PFSK-1 (cell line): ENCODE results near the gene CACNA1B.

Experiments used
- FOXP2 ChIP-seq: optimal IDR thresholded peaks from 2 replicates; pipeline ENCODE3; 2011; ENCODE audit warnings: borderline replicate concordance, control low read depth, inconsistent platforms; ENCODE audit not compliant: insufficient read depth; ENCODE audit errors: extremely low read length, extremely low read depth
- POLR2AphosphoS5 ChIP-seq: IDR thresholded peaks from 2 replicates; pipeline ENCODE4 v1.6.1; 2012; ENCODE audit warnings: low read depth, mild to moderate bottlenecking, control low read depth, low read length, moderate library complexity
- REST ChIP-seq, 2 experiments: IDR thresholded peaks; 2 replicates each; pipeline versions ENCODE4 v1.6.1 to v1.8.0; 2011 to 2012; ENCODE audit warnings: low read depth in 2 of 2, low read length in 2 of 2, control low read depth in 1 of 2, inconsistent platforms in 1 of 2, mild to moderate bottlenecking in 1 of 2, moderate library complexity in 1 of 2; ENCODE audit not compliant: insufficient read depth in 1 of 2
- SIN3A ChIP-seq: IDR thresholded peaks from 2 replicates; pipeline ENCODE4 v1.6.1; 2012; ENCODE audit warnings: mild to moderate bottlenecking, low read length, moderate library complexity, borderline replicate concordance; ENCODE audit not compliant: insufficient read depth
- TAF1 ChIP-seq: IDR thresholded peaks from 2 replicates; pipeline ENCODE4 v1.6.1; 2012; ENCODE audit warnings: low read length, control low read depth, borderline replicate concordance; ENCODE audit not compliant: insufficient read depth

CACNA1B gene

GRCh38 chr9:138047469-138048040, 170.0 kb downstream of the CACNA1B start:
- TF ChIP-seq TAF1 = no peak
- no peak for TF ChIP-seq FOXP2
- TF ChIP-seq SIN3A = no peak
- TF ChIP-seq POLR2AphosphoS5 = no peak
- no peak for TF ChIP-seq REST (IDR thresholded peaks at IDR 0.05; ENCODE audit: insufficient read depth in 1 of 2, low read depth in 2 of 2, low read length in 2 of 2)

GRCh38 chr9:138048184-138048583, 170.6 kb downstream of the CACNA1B start:
- TF ChIP-seq POLR2AphosphoS5 (no peak), FOXP2 (no peak), TAF1 (no peak), REST (IDR thresholded peaks at IDR 0.05; ENCODE audit: insufficient read depth in 1 of 2, low read depth in 2 of 2, low read length in 2 of 2) (no peak), SIN3A (no peak)

- no peak for TF ChIP-seq SIN3A
- TF ChIP-seq REST (IDR thresholded peaks at IDR 0.05; ENCODE audit: insufficient read depth in 1 of 2, low read depth in 2 of 2, low read length in 2 of 2) = no peak
- TF ChIP-seq POLR2AphosphoS5 = no peak
- no peak for TF ChIP-seq TAF1
- no peak for TF ChIP-seq FOXP2
These were observed 171.7 kb downstream of the CACNA1B start for GRCh38 chr9:138049085-138049778.

GRCh38 chr9:138049779-138050471, 172.3 kb downstream of the CACNA1B start:
- no peak for TF ChIP-seq FOXP2
- TF ChIP-seq REST (IDR thresholded peaks at IDR 0.05; ENCODE audit: insufficient read depth in 1 of 2, low read depth in 2 of 2, low read length in 2 of 2) = no peak
- TF ChIP-seq SIN3A = no peak
- TF ChIP-seq TAF1 = no peak
- TF ChIP-seq POLR2AphosphoS5 = no peak
